Measurements from ENCODE around the gene GRB10. TPM values are rescaled to one million over a fixed set of nuclear protein-coding genes. Genes with fewer than 3 reads are reported as not detected.

Gene GRB10
- total and polyA plus RNA-seq, 2 experiments from 2014 or later, result 35.0 to 154 TPM

DNA sequence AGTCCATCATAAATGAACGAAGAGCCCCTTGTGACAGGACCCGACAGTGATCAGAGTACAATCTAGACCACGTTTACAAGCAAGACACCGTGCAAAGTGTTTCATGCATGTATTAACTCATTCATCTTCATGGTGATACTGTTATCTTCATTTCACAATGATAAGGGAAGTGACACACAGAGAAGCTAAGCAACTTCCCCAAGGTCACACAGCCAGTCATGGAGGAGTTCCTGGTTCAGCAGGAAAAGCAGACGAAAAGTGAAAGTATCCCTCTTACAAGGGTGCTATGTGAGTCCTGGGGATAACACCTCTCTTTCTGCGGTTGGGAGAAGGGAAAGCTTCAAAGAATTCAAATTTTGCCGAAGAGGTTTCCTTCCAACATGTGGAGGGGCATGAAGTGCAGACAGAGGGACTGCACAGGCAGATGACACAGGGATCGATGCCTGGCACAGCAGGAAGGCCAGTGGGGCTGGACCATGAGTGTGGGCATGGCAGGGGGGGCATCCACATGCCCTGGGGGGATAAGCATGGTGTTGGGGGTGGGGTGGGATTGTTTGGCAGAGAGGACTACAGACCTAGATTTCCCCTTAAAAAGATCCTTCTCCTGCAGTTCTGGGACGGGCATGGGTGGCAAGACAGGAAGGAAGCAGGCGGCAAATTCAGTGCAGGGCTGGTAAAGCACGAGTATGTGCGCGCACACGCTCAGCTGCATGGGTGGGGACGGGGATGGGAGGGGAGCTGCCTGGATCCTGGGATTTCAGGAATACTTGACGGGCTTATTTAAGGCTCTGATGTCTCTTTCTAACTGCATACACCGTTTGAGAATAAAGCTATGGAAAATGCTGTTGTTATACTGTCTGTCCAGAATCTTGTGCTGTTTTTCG lies 184.0 kb downstream of the GRB10 start:
- Histone ChIP-seq H2AFZ (no peak overlapping the region), H3F3A (replicated peaks; ENCODE audit: low read depth) (no peaks in the 10 kb centered on the region), H3K9me2 (ENCODE audit: insufficient read depth) (no peaks in the 10 kb centered on the region), H3K27me3 (ENCODE audit: insufficient read depth) (no peaks in the 10 kb centered on the region), H3K4me1 (ENCODE audit: insufficient read depth) (peaks cover 6% of the 10 kb centered on the region; the same call in 1 of the 2 replicates), H4K20me1 (replicated peaks; ENCODE audit: insufficient read depth) (peaks cover 3% of the 10 kb centered on the region; the same call in 1 of the 2 replicates), H3K4me2 (no peak overlapping the region), H3K79me2 (replicated peaks; ENCODE audit: insufficient read depth) (no peaks in the 10 kb centered on the region), H3K36me3 (ENCODE audit: insufficient read depth) (peaks cover 4% of the 10 kb centered on the region; the same call in 1 of the 2 replicates), H3K27ac (ENCODE audit: low read depth) (no peak overlapping the region), H3K4me3 (no peak overlapping the region)
- no peak for DNase-seq (ENCODE audit: low spot score)
- no peak for ATAC-seq
- TF ChIP-seq EZH2phosphoT487 (IDR thresholded peaks at IDR 0.05; ENCODE audit: unreplicated experiment) (no peak), ZNF114 (CRISPR knock-in tag; IDR thresholded peaks at IDR 0.05) (no peak), ZNF462 (CRISPR knock-in tag; IDR thresholded peaks at IDR 0.05) (no peak), EZH2 (IDR thresholded peaks at IDR 0.05; ENCODE audit: low read depth, unreplicated experiment) (no peak), STAT1 (IDR thresholded peaks at IDR 0.05; ENCODE audit: unreplicated experiment) (no peak), POLR2AphosphoS5 (IDR thresholded peaks at IDR 0.05; ENCODE audit: low read depth) (no peak), ZNF331 (CRISPR knock-in tag; IDR thresholded peaks at IDR 0.05; ENCODE audit: low read depth) (no peak), JUNB (IDR thresholded peaks at IDR 0.05; ENCODE audit: unreplicated experiment) (no peak), CREB1 (CRISPR knock-in tag; IDR thresholded peaks at IDR 0.05; ENCODE audit: low read depth) (no peak), NANOG (IDR thresholded peaks at IDR 0.05; ENCODE audit: borderline replicate concordance) (no peak)
- TF ChIP-seq, protein P1, sequence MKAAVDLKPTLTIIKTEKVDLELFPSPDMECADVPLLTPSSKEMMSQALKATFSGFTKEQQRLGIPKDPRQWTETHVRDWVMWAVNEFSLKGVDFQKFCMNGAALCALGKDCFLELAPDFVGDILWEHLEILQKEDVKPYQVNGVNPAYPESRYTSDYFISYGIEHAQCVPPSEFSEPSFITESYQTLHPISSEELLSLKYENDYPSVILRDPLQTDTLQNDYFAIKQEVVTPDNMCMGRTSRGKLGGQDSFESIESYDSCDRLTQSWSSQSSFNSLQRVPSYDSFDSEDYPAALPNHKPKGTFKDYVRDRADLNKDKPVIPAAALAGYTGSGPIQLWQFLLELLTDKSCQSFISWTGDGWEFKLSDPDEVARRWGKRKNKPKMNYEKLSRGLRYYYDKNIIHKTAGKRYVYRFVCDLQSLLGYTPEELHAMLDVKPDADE (IDR thresholded peaks at IDR 0.05), result no peak
- TF ChIP-seq, protein P2, sequence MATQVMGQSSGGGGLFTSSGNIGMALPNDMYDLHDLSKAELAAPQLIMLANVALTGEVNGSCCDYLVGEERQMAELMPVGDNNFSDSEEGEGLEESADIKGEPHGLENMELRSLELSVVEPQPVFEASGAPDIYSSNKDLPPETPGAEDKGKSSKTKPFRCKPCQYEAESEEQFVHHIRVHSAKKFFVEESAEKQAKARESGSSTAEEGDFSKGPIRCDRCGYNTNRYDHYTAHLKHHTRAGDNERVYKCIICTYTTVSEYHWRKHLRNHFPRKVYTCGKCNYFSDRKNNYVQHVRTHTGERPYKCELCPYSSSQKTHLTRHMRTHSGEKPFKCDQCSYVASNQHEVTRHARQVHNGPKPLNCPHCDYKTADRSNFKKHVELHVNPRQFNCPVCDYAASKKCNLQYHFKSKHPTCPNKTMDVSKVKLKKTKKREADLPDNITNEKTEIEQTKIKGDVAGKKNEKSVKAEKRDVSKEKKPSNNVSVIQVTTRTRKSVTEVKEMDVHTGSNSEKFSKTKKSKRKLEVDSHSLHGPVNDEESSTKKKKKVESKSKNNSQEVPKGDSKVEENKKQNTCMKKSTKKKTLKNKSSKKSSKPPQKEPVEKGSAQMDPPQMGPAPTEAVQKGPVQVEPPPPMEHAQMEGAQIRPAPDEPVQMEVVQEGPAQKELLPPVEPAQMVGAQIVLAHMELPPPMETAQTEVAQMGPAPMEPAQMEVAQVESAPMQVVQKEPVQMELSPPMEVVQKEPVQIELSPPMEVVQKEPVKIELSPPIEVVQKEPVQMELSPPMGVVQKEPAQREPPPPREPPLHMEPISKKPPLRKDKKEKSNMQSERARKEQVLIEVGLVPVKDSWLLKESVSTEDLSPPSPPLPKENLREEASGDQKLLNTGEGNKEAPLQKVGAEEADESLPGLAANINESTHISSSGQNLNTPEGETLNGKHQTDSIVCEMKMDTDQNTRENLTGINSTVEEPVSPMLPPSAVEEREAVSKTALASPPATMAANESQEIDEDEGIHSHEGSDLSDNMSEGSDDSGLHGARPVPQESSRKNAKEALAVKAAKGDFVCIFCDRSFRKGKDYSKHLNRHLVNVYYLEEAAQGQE (IDR thresholded peaks at IDR 0.05; ENCODE audit: unreplicated experiment), result no peak
- TF ChIP-seq, protein P3, sequence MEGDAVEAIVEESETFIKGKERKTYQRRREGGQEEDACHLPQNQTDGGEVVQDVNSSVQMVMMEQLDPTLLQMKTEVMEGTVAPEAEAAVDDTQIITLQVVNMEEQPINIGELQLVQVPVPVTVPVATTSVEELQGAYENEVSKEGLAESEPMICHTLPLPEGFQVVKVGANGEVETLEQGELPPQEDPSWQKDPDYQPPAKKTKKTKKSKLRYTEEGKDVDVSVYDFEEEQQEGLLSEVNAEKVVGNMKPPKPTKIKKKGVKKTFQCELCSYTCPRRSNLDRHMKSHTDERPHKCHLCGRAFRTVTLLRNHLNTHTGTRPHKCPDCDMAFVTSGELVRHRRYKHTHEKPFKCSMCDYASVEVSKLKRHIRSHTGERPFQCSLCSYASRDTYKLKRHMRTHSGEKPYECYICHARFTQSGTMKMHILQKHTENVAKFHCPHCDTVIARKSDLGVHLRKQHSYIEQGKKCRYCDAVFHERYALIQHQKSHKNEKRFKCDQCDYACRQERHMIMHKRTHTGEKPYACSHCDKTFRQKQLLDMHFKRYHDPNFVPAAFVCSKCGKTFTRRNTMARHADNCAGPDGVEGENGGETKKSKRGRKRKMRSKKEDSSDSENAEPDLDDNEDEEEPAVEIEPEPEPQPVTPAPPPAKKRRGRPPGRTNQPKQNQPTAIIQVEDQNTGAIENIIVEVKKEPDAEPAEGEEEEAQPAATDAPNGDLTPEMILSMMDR (conservative IDR thresholded peaks at IDR 0.05; ENCODE audit: low read depth in 2 of 2), result no peak
- Mint-ChIP-seq H3K4me3 (no peak overlapping the region), H3K9me3 (no peaks in the 10 kb centered on the region), H3K36me3 (ENCODE audit: low read depth) (peaks cover 56% of the 10 kb centered on the region), H3K27me3 (ENCODE audit: insufficient read depth, low read depth, poor library complexity) (peaks cover 4% of the 10 kb centered on the region), H3K27ac (0 out of 2 replicates have a peak overlapping the region, but pooled peaks have one; percentile 1), H3K4me1 (peaks cover 11% of the 10 kb centered on the region)

All from GM23338 (cell line).